K562 (cell line): ENCODE measurements around the gene RNF166. TPM values are rescaled to one million over a fixed set of nuclear protein-coding genes. Genes with fewer than 3 reads are reported as not detected.
A peak's percentile ranks its signal among the peaks of the same experiment; 100 is the strongest.

Experiments used
- ATAC-seq: fragments of 200-7000 bp; cut with Tn5 transposase; 3 replicates; pipeline ENCODE4 v1.9.1; 2020; ENCODE audit warnings: moderate library complexity
- BruUV-seq: library from RNA; stranded (reverse); fragments of 400-500 nt; replicated peaks from 2 replicates; lab custom pipeline; 2021; lab: Mats Ljungman, UMichigan
- CTCF ChIA-PET: fragments of 300-600 bp; formaldehyde crosslinking; extraction: SDS; loops from one replicate; lab custom pipeline; 2021; ENCODE audit warnings: low intra/inter-chr PET ratio; lab: Yijun Ruan, JAX
- POLR2A ChIA-PET: fragments of 300-600, 350-650 bp; sonication (Branson Sonifier 250); formaldehyde crosslinking; extraction: SDS; loops from one replicate; lab custom pipeline; 2021; ENCODE audit warnings: antibody characterized with exemption, inconsistent platforms; lab: Yijun Ruan, JAX
- DNase-seq, 4 experiments: peaks; one replicate each; pipeline versions ENCODE4 v3.0.0 to v3.0.0-alpha.2; 2011 to 2018; ENCODE audit warnings: low spot score in 3 of 4, mixed read lengths in 3 of 4; ENCODE audit errors: extremely low read depth in 1 of 4
- FAIRE-seq: peaks from 2 replicates; lab custom pipeline; 2011; peaks lifted over from hg19 to GRCh38; lab: Jason Lieb, UNC
- H2AFZ ChIP-seq: 2 replicates; pipeline ENCODE4 v1.6.0; 2011; ENCODE audit warnings: low read depth, low read length, control low read depth, inconsistent platforms
- H3K27ac ChIP-seq: fragments of 200-600 bp; 3 replicates; pipeline ENCODE4 v1.8.0; 2011; ENCODE audit warnings: low read depth, mild to moderate bottlenecking, control low read depth, inconsistent platforms, low read length, moderate library complexity, mixed read lengths; ENCODE audit errors: extremely low read depth
- H3K27me3 ChIP-seq, 2 experiments: fragments of 300-600 bp in 1 of 2; 2 replicates in 1 of 2; 3 replicates in 1 of 2; pipeline versions ENCODE4 v1.6.0 to v1.8.0; 2011; ENCODE audit warnings: inconsistent platforms in 2 of 2, low read length in 2 of 2, mild to moderate bottlenecking in 1 of 2, mixed read lengths in 1 of 2, moderate library complexity in 1 of 2; ENCODE audit not compliant: control insufficient read depth in 2 of 2, insufficient read depth in 2 of 2
- H3K36me3 ChIP-seq: fragments of 300-600 bp; 3 replicates; pipeline ENCODE4 v1.8.0; 2011; ENCODE audit warnings: mild to moderate bottlenecking, low read length, inconsistent platforms; ENCODE audit not compliant: control insufficient read depth, insufficient read depth
- H3K4me1 ChIP-seq, 2 experiments: fragments of 200-600 bp in 1 of 2; replicated peaks in 1 of 2; 2 replicates in 1 of 2; 3 replicates in 1 of 2; pipeline versions ENCODE4 v1.5.1 to v1.8.0; 2011; ENCODE audit warnings: inconsistent platforms in 2 of 2, low read length in 2 of 2, mild to moderate bottlenecking in 1 of 2, mixed read lengths in 1 of 2, moderate library complexity in 1 of 2; ENCODE audit not compliant: control insufficient read depth in 2 of 2, insufficient read depth in 2 of 2
- H3K4me2 ChIP-seq: 2 replicates; pipeline ENCODE4 v1.6.1; 2011; ENCODE audit warnings: low read length, control low read depth, inconsistent platforms, mixed read lengths; ENCODE audit not compliant: insufficient read depth
- H3K4me3 ChIP-seq: fragments of 200-600 bp; sonication (generic), shearing (Covaris generic); 2 replicates; pipeline ENCODE4 v1.5.1; 2016; ENCODE audit warnings: control low read depth, inconsistent platforms
- H3K79me2 ChIP-seq: fragments of 200-600 bp; 3 replicates; pipeline ENCODE4 v1.8.0; 2011; ENCODE audit warnings: low read length, inconsistent platforms; ENCODE audit not compliant: control insufficient read depth, insufficient read depth
- H3K9ac ChIP-seq, 2 experiments: 2 replicates each; pipeline versions ENCODE4 v1.6.0 to v1.6.1; 2011; ENCODE audit warnings: low read depth in 2 of 2, low read length in 2 of 2, control low read depth in 1 of 2, inconsistent platforms in 1 of 2, mild to moderate bottlenecking in 1 of 2, mixed read lengths in 1 of 2; ENCODE audit not compliant: insufficient read depth in 1 of 2
- H3K9me1 ChIP-seq: one replicate; pipeline ENCODE4 v1.6.0; 2011; ENCODE audit warnings: inconsistent platforms, mild to moderate bottlenecking, low read length, moderate library complexity; ENCODE audit not compliant: control insufficient read depth, insufficient read depth
- H3K9me3 ChIP-seq: replicated peaks from 2 replicates; pipeline ENCODE4 v1.5.1; 2011; ENCODE audit warnings: low read depth, low read length, inconsistent platforms; ENCODE audit not compliant: control insufficient read depth, insufficient read depth
- H4K20me1 ChIP-seq: replicated peaks from 2 replicates; pipeline ENCODE4 v1.6.1; 2011; ENCODE audit warnings: low read length, inconsistent platforms, mixed read lengths; ENCODE audit not compliant: control insufficient read depth, insufficient read depth
- CLOCK ChIP-seq: fragments of 250-450 bp; sonication (Bioruptor Pico); IDR thresholded peaks from 2 replicates; pipeline ENCODE4 v1.4.0; 2020; ENCODE audit warnings: mild to moderate bottlenecking, moderate library complexity, borderline replicate concordance
- CREB1 ChIP-seq, 2 experiments: sonication (generic) in 1 of 2; formaldehyde crosslinking in 1 of 2; IDR thresholded peaks; 2 replicates each; pipeline versions ENCODE4 v1.6.1 to v1.8.0; 2012 to 2022; ENCODE audit warnings: inconsistent platforms in 1 of 2, mild to moderate bottlenecking in 1 of 2, missing genetic modification reagents in 1 of 2, moderate library complexity in 1 of 2
- MTA3 ChIP-seq: fragments of 450-650 bp; formaldehyde crosslinking; IDR thresholded peaks from 2 replicates; pipeline ENCODE4 v1.6.1; 2017; ENCODE audit warnings: mild to moderate bottlenecking, borderline replicate concordance
- PHF20 ChIP-seq: fragments of 450-650 bp; IDR thresholded peaks from 2 replicates; pipeline ENCODE4 v1.6.1; 2018; ENCODE audit not compliant: partially characterized antibody
- RBM22 ChIP-seq: fragments of 200-400 bp; formaldehyde crosslinking; IDR thresholded peaks from 2 replicates; pipeline ENCODE4 v1.6.1; 2018; ENCODE audit warnings: low read length, low read depth; ENCODE audit not compliant: poor library complexity, severe bottlenecking
- SMARCC2 ChIP-seq: fragments of 450-650 bp; IDR thresholded peaks from 2 replicates; pipeline ENCODE4 v1.6.1; 2017; ENCODE audit warnings: antibody characterized with exemption, moderate library complexity, mild to moderate bottlenecking, low read depth
- STAT5A ChIP-seq: IDR thresholded peaks from 2 replicates; pipeline ENCODE4 v1.6.1; 2012; ENCODE audit warnings: low read length, inconsistent platforms, borderline replicate concordance
- UBTF ChIP-seq, 2 experiments: IDR thresholded peaks; 2 replicates each; pipeline ENCODE4 v1.6.1; 2012; ENCODE audit warnings: improper control_type of control experiment in 2 of 2, low read depth in 2 of 2, low read length in 2 of 2, borderline replicate concordance in 1 of 2
- ZNF280B ChIP-seq: fragments of 250-450 bp; sonication (Bioruptor Pico); IDR thresholded peaks from 2 replicates; pipeline ENCODE4 v1.5.1; 2021; ENCODE audit warnings: mild to moderate bottlenecking
- ZNF707 ChIP-seq: fragments of 250-450 bp; sonication (Bioruptor Pico); conservative IDR thresholded peaks from 2 replicates; pipeline ENCODE4 v1.8.0; 2022; ENCODE audit warnings: inconsistent platforms, mild to moderate bottlenecking, moderate library complexity
- WGBS: fragments of 100-300 bp; shearing (Covaris generic); methylation state at CpG from one replicate; pipeline ENCODE4 v1.1.6; 2016; ENCODE audit warnings: low coverage, mixed read lengths; ENCODE audit not compliant: insufficient coverage; ENCODE audit errors: missing lambda C conversion rate; 5-methylcytosine and 5-hydroxymethylcytosine counted together
- in situ Hi-C: fragments of 300-500 bp; cut with MboI; formaldehyde crosslinking; loops from 4 replicates; pipeline ENCODE4 v1.15.0; 2018; ENCODE audit warnings: inconsistent platforms, mixed read lengths
- intact Hi-C: fragments of 100-400 bp; cut with micrococcal nuclease; formaldehyde crosslinking; loops from 2 replicates; pipeline ENCODE4 v1.14.2; 2022
- polyA plus RNA-seq, 8 experiments: library from polyadenylated mRNA; depleted of rRNA in 4 of 8; stranded (reverse) in 5 of 8; unstranded in 3 of 8; fragments of >200 nt; fragmentation: Nextera tagmentation in 2 of 8; fragmentation: Illumina TruSeq in 1 of 8; extraction: Ambion mirVana in 2 of 8; extraction: Trizol in 1 of 8; gene quantifications; 2 replicates each; pipeline versions ENCODE4 v1.2.1 to v1.2.3, GENCODE V29; 2011 to 2014; ENCODE audit warnings: inconsistent platforms in 1 of 8, missing spikeins in 1 of 8
- total RNA-seq, 7 experiments: library from RNA; depleted of rRNA in 6 of 7; stranded (reverse); fragments of >200 nt in 6 of 7; fragmentation: Illumina TruSeq in 2 of 7; extraction: Trizol in 2 of 7; gene quantifications; 2 replicates each; pipeline versions ENCODE4 v1.2.1 to v1.2.3, GENCODE V29; 2011 to 2021; ENCODE audit warnings: low replicate concordance in 1 of 7

RNF166 gene
- total and polyA plus RNA-seq, 9 of the 15 experiments (the other 6 are each of a cell fraction or from before 2014, with no cell fraction given): 0.56 to 60.3 (median 19.5) TPM

GRCh38 chr16:88722784-88723506 is 16.7 kb upstream of the RNF166 start (continued):
- no peak for TF ChIP-seq UBTF (IDR thresholded peaks at IDR 0.05; ENCODE audit: borderline replicate concordance in 1 of 2, low read depth in 2 of 2, low read length in 2 of 2)

- ChIA-PET CTCF (no interaction called here), POLR2A (interaction anchor here (0.5 to 1.6 kb wide), 5 partner anchors 10 to 35 kb away, joined by 3 to 6 read pairs (median 5); no protein-coding TSS in a partner anchor)
- Histone ChIP-seq H3K9ac (no peak overlapping the region), H4K20me1 (no peaks in the 10 kb centered on the region; the same call in 1 of the 2 replicates), H3K36me3 (peaks cover 100% of the 10 kb centered on the region), H2AFZ (no peak overlapping the region), H3K9me1 (no peaks in the 10 kb centered on the region), H3K27me3 (no peaks in the 10 kb centered on the region), H3K9me3 (no peaks in the 10 kb centered on the region), H3K4me2 (no peak overlapping the region), H3K4me3 (no peak overlapping the region), H3K27ac (no peak overlapping the region), H3K79me2 (no peaks in the 10 kb centered on the region; the same call in 2 of the 3 replicates), H3K4me1 (peaks cover 0 to 52% of the 10 kb centered on the region in 2 experiments; a peak in 1 of 5 replicates)
- ATAC-seq: no peak
- no TSS peak for BruUV-seq
- no peak for DNase-seq
- no peak for FAIRE-seq
- 94% methylated on average over 50 of the region's 61 CpGs for WGBS
- intact Hi-C loops (no loop called here), in situ Hi-C loops (no loop called here)
- no peak for TF ChIP-seq MTA3
- TF ChIP-seq ZNF280B (CRISPR knock-in tag): no peak
- TF ChIP-seq ZNF707 (CRISPR knock-in tag): no peak
- TF ChIP-seq STAT5A: no peak
- TF ChIP-seq RBM22: peak; percentile 96
- no peak for TF ChIP-seq CLOCK (CRISPR knock-in tag)
- TF ChIP-seq PHF20: no peak
- no peak for TF ChIP-seq CREB1 (IDR thresholded peaks at IDR 0.05)
- 0 out of 2 replicates have a peak, but pooled peaks have one; percentile 18 for TF ChIP-seq CREB1 (CRISPR knock-in tag; IDR thresholded peaks at IDR 0.05)
- TF ChIP-seq SMARCC2: no peak
Observed at GRCh38 chr16:88721815-88722755, 15.9 kb upstream of the RNF166 start.
